GM23248 (cell line): ENCODE measurements around the gene ARHGEF4. TPM values are rescaled to one million over a fixed set of nuclear protein-coding genes. Genes with fewer than 3 reads are reported as not detected.

Source experiments
- DNase-seq: peaks from one replicate; pipeline ENCODE4 v3.0.0-alpha.2; 2015
- H2AFZ ChIP-seq: fragments of 200-600 bp; sonication (generic); 2 replicates; pipeline ENCODE4 v1.6.1; 2016; ENCODE audit warnings: antibody characterized with exemption
- H3F3A ChIP-seq: fragments of 200-600 bp; sonication (generic); 2 replicates; pipeline ENCODE4 v1.6.1; 2016; ENCODE audit warnings: mild to moderate bottlenecking, antibody characterized with exemption, mixed run types; ENCODE audit not compliant: insufficient read depth
- H3K27ac ChIP-seq: fragments of 200-600 bp; sonication (generic); 2 replicates; pipeline ENCODE4 v1.5.1; 2016; ENCODE audit warnings: mild to moderate bottlenecking
- H3K27me3 ChIP-seq: fragments of 200-600 bp; sonication (generic); replicated peaks from 2 replicates; pipeline ENCODE4 v1.6.1; 2016; ENCODE audit warnings: mild to moderate bottlenecking; ENCODE audit not compliant: insufficient read depth
- H3K36me3 ChIP-seq: fragments of 200-600 bp; sonication (generic); 2 replicates; pipeline ENCODE4 v1.6.1; 2016; ENCODE audit warnings: low read depth, mild to moderate bottlenecking
- H3K4me1 ChIP-seq: fragments of 200-600 bp; sonication (generic); 2 replicates; pipeline ENCODE4 v1.6.1; 2016; ENCODE audit warnings: mild to moderate bottlenecking; ENCODE audit not compliant: insufficient read depth
- H3K4me2 ChIP-seq: fragments of 200-600 bp; sonication (generic); one replicate; pipeline ENCODE4 v1.6.1; 2016; ENCODE audit warnings: mild to moderate bottlenecking; ENCODE audit not compliant: unreplicated experiment
- H3K4me3 ChIP-seq: fragments of 200-600 bp; sonication (generic); 2 replicates; pipeline ENCODE4 v1.5.1; 2016; ENCODE audit warnings: mild to moderate bottlenecking
- H3K79me2 ChIP-seq: fragments of 200-600 bp; sonication (generic); 2 replicates; pipeline ENCODE4 v1.6.1; 2016; ENCODE audit warnings: mild to moderate bottlenecking; ENCODE audit not compliant: insufficient read depth
- H3K9ac ChIP-seq: fragments of 200-600 bp; sonication (generic); 2 replicates; pipeline ENCODE4 v1.6.1; 2016; ENCODE audit warnings: mild to moderate bottlenecking
- H3K9me2 ChIP-seq: fragments of 200-600 bp; sonication (generic); 2 replicates; pipeline ENCODE4 v1.6.1; 2016; ENCODE audit warnings: mixed run types, mild to moderate bottlenecking, moderate library complexity; ENCODE audit not compliant: insufficient read depth
- H3K9me3 ChIP-seq: fragments of 200-600 bp; sonication (generic); one replicate; pipeline ENCODE4 v1.6.1; 2017; ENCODE audit warnings: low read depth
- H4K20me1 ChIP-seq: fragments of 200-600 bp; sonication (generic); 2 replicates; pipeline ENCODE4 v1.6.0; 2016; ENCODE audit not compliant: insufficient read depth
- EZH2 ChIP-seq: fragments of 200-600 bp; sonication (generic); IDR thresholded peaks from 2 replicates; pipeline ENCODE4 v1.6.1; 2018; ENCODE audit warnings: antibody characterized with exemption, mild to moderate bottlenecking; ENCODE audit not compliant: insufficient read depth, poor library complexity, severe bottlenecking
- EZH2phosphoT487 ChIP-seq: fragments of 200-600 bp; sonication (generic); IDR thresholded peaks from 2 replicates; pipeline ENCODE4 v1.6.1; 2018; ENCODE audit warnings: antibody characterized with exemption, moderate library complexity, mild to moderate bottlenecking, low read depth; ENCODE audit not compliant: insufficient read depth
- WGBS, 2 experiments: methylation state at CpG; one replicate each; pipeline ENCODE4 v1.1.6; 2015 to 2017; ENCODE audit warnings: low lambda C conversion rate in 2 of 2, low coverage in 1 of 2; ENCODE audit errors: missing lambda C conversion rate in 2 of 2; 5-methylcytosine and 5-hydroxymethylcytosine counted together
- in situ Hi-C: fragments of 300-500 bp; cut with MboI; formaldehyde crosslinking; loops from 2 replicates; pipeline ENCODE4 v1.15.0; 2020
- polyA plus RNA-seq: library from polyadenylated mRNA; unstranded; fragments of >200 nt; fragmentation: Nextera tagmentation; extraction: Ambion mirVana; gene quantifications from 2 replicates; pipeline ENCODE4 v1.2.1, GENCODE V29; 2016
- total RNA-seq: library from RNA; depleted of rRNA; stranded (reverse); fragments of >200 nt; shearing (Covaris generic); gene quantifications from 2 replicates; pipeline ENCODE4 v1.2.3, GENCODE V29; 2014

Gene ARHGEF4
- total and polyA plus RNA-seq, 2 experiments from 2014 or later, result 7.4 to 26.0 TPM

GRCh38 chr2:130837811-130838565, 1.3 kb downstream of the ARHGEF4 start:
- Histone ChIP-seq H3K36me3 (no peaks in the 10 kb centered on the region), H3F3A (no peaks in the 10 kb centered on the region), H3K4me3 (no peak overlapping the region), H3K9me2 (no peaks in the 10 kb centered on the region), H3K27ac (no peak overlapping the region), H3K4me1 (no peaks in the 10 kb centered on the region), H3K9ac (no peak overlapping the region), H3K79me2 (no peaks in the 10 kb centered on the region), H3K27me3 (peaks cover 14% of the 10 kb centered on the region), H2AFZ (no peak overlapping the region), H4K20me1 (no peaks in the 10 kb centered on the region), H3K4me2 (no peak overlapping the region), H3K9me3 (no peaks in the 10 kb centered on the region)
- DNase-seq, result no peak
- in situ Hi-C loops, result no loop called here
- WGBS, 2 experiments, result 63% methylated on average over 27 to 28 of the region's 28 CpGs
- no peak for TF ChIP-seq EZH2
- TF ChIP-seq EZH2phosphoT487, result no peak

- 69 to 77% methylated on average over 16 of the region's 16 CpGs for WGBS, 2 experiments
- H3K79me2 ChIP-seq, result no peaks in the 10 kb centered on the region
- H3K9me2 ChIP-seq, result no peaks in the 10 kb centered on the region
- no peak overlapping the region for H3K9ac ChIP-seq
- in situ Hi-C loops, result no loop called here
- no peak overlapping the region for H3K27ac ChIP-seq
- no peaks in the 10 kb centered on the region for H3K9me3 ChIP-seq
- no peak overlapping the region for H3K4me2 ChIP-seq
- no peak for TF ChIP-seq EZH2
- no peaks in the 10 kb centered on the region for H3K4me1 ChIP-seq
- peaks cover 12% of the 10 kb centered on the region for H3K27me3 ChIP-seq
- H3K36me3 ChIP-seq, result no peaks in the 10 kb centered on the region
- H3F3A ChIP-seq, result no peaks in the 10 kb centered on the region
- DNase-seq, result no peak
- H4K20me1 ChIP-seq, result no peaks in the 10 kb centered on the region
- no peak overlapping the region for H3K4me3 ChIP-seq
- H2AFZ ChIP-seq, result no peak overlapping the region
Observed at GRCh38 chr2:130839011-130839780, 2.5 kb downstream of the ARHGEF4 start.

- TF ChIP-seq EZH2phosphoT487 (no peak), EZH2 (no peak)
- 58 to 61% methylated on average over 8 of the region's 8 CpGs for WGBS, 2 experiments
- no peaks in the 10 kb centered on the region for H4K20me1 ChIP-seq
- H3K27me3 ChIP-seq, result peaks cover 7% of the 10 kb centered on the region
- in situ Hi-C loops, result no loop called here
- H3K9ac ChIP-seq, result no peak overlapping the region
- no peak overlapping the region for H2AFZ ChIP-seq
- no peaks in the 10 kb centered on the region for H3K4me1 ChIP-seq
- no peaks in the 10 kb centered on the region for H3K9me2 ChIP-seq
- no peaks in the 10 kb centered on the region for H3K79me2 ChIP-seq
- H3K36me3 ChIP-seq, result no peaks in the 10 kb centered on the region
- H3K9me3 ChIP-seq, result no peaks in the 10 kb centered on the region
- H3K4me2 ChIP-seq, result no peak overlapping the region
- H3K27ac ChIP-seq, result no peak overlapping the region
- no peaks in the 10 kb centered on the region for H3F3A ChIP-seq
- no peak for DNase-seq
- no peak overlapping the region for H3K4me3 ChIP-seq
Observed at GRCh38 chr2:130840506-130840905, 3.8 kb downstream of the ARHGEF4 start.

- H3K79me2 ChIP-seq, result no peaks in the 10 kb centered on the region
- DNase-seq, result no peak
- H3K27me3 ChIP-seq, result no peaks in the 10 kb centered on the region; the same call in 1 of the 2 replicates
- H3K4me1 ChIP-seq, result no peaks in the 10 kb centered on the region
- no peak overlapping the region for H2AFZ ChIP-seq
- 64 to 68% methylated on average over 6 of the region's 6 CpGs for WGBS, 2 experiments
- no peaks in the 10 kb centered on the region for H4K20me1 ChIP-seq
- no peak overlapping the region for H3K9ac ChIP-seq
- no peaks in the 10 kb centered on the region for H3K9me2 ChIP-seq
- no peaks in the 10 kb centered on the region for H3F3A ChIP-seq
- no peaks in the 10 kb centered on the region for H3K36me3 ChIP-seq
- H3K4me3 ChIP-seq, result no peak overlapping the region
- H3K27ac ChIP-seq, result no peak overlapping the region
- no peaks in the 10 kb centered on the region for H3K9me3 ChIP-seq
- H3K4me2 ChIP-seq, result no peak overlapping the region
- TF ChIP-seq EZH2phosphoT487, result no peak
- no peak for TF ChIP-seq EZH2
- in situ Hi-C loops, result no loop called here
Observed at GRCh38 chr2:130841741-130842365, 5.1 kb downstream of the ARHGEF4 start.
